Measurements from ENCODE around the gene LGR5. TPM values are rescaled to one million over a fixed set of nuclear protein-coding genes. Genes with fewer than 3 reads are reported as not detected.

The LGR5 gene
- total RNA-seq, 4 donors from 2014 or later, result 0.11 to 0.71 (median 0.34) TPM

DNA sequence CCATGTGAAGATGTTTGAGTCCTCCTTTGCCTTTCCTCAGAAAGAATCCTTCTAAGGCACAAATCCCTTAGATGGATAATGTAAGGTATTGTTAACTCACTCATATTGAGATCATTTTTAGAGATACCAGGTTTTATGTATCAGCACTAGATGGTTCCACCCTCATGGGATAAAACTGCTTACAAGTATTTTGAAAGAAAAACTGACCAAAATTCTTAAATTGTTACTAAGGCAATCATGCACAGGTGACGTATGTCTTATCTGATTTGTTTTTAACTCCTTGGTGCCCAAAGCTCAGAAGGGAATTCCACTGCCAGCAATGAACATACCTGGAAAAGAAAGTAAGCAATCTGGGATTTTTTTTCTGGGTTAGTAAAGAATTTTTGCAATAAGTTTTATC lies 145.6 kb downstream of the LGR5 start:
- H3K27ac ChIP-seq, result no peak overlapping the region
- H3K27me3 ChIP-seq, result no peaks in the 10 kb centered on the region
- intact Hi-C loops (cut with DNase I), result no loop called here
- H3K36me3 ChIP-seq, result no peaks in the 10 kb centered on the region
- TF ChIP-seq POLR2A (IDR thresholded peaks at IDR 0.05), result no peak
- TF ChIP-seq, protein P1, sequence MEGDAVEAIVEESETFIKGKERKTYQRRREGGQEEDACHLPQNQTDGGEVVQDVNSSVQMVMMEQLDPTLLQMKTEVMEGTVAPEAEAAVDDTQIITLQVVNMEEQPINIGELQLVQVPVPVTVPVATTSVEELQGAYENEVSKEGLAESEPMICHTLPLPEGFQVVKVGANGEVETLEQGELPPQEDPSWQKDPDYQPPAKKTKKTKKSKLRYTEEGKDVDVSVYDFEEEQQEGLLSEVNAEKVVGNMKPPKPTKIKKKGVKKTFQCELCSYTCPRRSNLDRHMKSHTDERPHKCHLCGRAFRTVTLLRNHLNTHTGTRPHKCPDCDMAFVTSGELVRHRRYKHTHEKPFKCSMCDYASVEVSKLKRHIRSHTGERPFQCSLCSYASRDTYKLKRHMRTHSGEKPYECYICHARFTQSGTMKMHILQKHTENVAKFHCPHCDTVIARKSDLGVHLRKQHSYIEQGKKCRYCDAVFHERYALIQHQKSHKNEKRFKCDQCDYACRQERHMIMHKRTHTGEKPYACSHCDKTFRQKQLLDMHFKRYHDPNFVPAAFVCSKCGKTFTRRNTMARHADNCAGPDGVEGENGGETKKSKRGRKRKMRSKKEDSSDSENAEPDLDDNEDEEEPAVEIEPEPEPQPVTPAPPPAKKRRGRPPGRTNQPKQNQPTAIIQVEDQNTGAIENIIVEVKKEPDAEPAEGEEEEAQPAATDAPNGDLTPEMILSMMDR (IDR thresholded peaks at IDR 0.05), result no peak
- H3K9me3 ChIP-seq, result no peaks in the 10 kb centered on the region
- no peaks in the 10 kb centered on the region for H3K4me1 ChIP-seq
- DNase-seq, result no peak
- H3K4me3 ChIP-seq (replicated peaks in 1 of 3), result no peak overlapping the region
- WGBS, 2 donors, result 21 to 53% methylated on average over 1 of the region's 1 CpG

DNA sequence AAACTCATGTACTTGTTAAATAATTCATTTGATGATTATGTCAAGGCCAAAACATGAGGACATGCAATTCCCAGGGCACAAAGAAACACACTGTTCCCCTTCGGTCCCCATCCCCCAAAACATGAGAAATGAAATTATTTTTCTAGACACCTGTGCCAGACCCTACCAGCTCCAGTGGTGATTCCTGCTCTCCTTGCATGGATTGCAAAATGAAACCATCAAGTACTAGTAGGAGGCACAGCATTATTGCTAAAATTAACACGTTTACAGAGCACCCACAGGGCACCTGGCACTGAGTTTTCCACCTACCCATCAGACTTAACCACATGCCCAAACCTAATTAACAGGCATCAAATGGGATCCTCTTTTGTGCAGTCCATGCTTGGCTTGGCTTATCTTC lies 147.4 kb downstream of the LGR5 start:
- no peak overlapping the region for H3K4me3 ChIP-seq (replicated peaks in 1 of 3)
- intact Hi-C loops (cut with DNase I), result no loop called here
- no peaks in the 10 kb centered on the region for H3K36me3 ChIP-seq
- H3K27ac ChIP-seq, result no peak overlapping the region
- H3K4me1 ChIP-seq, result no peaks in the 10 kb centered on the region
- no peak for DNase-seq
- no peaks in the 10 kb centered on the region for H3K9me3 ChIP-seq
- no peak for TF ChIP-seq POLR2A (IDR thresholded peaks at IDR 0.05)
- TF ChIP-seq, protein P1 (IDR thresholded peaks at IDR 0.05), result no peak
- 80 to 81% methylated on average over 2 of the region's 2 CpGs for WGBS, 2 donors
- H3K27me3 ChIP-seq, result no peaks in the 10 kb centered on the region

DNA sequence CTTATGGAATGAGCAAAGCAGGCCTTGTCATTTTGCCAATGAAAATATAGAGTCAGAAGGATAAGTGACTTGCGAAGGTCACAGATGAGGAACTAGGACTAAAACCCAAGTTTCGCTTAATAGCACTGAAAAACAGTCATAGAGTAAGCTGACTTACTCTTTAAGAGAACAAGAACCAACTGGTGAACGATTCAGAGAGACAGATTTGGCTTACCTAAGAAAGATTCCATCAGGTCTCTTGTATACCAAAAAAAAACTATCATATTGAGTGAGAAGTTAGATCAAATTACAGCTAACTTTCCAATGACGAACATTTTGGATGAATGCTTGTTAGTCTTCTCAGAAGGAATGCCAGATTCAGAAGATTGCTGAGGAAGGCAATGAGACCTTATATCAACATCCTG lies 149.9 kb downstream of the LGR5 start:
- Histone ChIP-seq H3K27ac (no peak overlapping the region), H3K4me1 (no peaks in the 10 kb centered on the region), H3K9me3 (no peaks in the 10 kb centered on the region), H3K27me3 (no peaks in the 10 kb centered on the region), H3K4me3 (replicated peaks in 1 of 3) (no peak overlapping the region), H3K36me3 (no peaks in the 10 kb centered on the region)
- intact Hi-C loops (cut with DNase I), result no loop called here
- 53 to 55% methylated on average over 4 of the region's 4 CpGs for WGBS, 2 donors
- DNase-seq, result no peak
- TF ChIP-seq POLR2A (IDR thresholded peaks at IDR 0.05), result no peak
- TF ChIP-seq, protein P1 (IDR thresholded peaks at IDR 0.05), result no peak

DNA sequence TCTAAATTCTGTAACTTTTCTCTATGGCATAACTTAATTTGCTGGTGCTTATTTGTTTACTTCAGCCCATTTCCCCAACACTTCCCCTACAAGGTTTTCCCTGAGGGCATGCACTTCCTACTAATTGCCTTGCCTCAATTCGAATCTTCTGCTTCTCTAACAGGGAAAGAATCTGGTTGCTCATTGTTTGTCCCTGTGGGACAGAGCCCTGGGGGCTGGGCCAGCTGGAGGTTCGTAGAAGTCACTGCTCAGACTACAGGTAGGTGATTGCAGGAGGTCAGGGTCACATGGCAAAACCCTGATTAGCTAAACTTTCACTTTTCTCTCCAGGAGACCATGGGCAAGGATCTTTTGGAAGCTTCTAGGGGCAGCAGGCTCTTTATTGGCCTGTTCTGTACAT lies 152.0 kb downstream of the LGR5 start:
- Histone ChIP-seq H3K9me3 (no peaks in the 10 kb centered on the region), H3K27me3 (no peaks in the 10 kb centered on the region), H3K4me3 (replicated peaks in 1 of 3) (no peak overlapping the region), H3K4me1 (no peaks in the 10 kb centered on the region), H3K27ac (no peak overlapping the region), H3K36me3 (no peaks in the 10 kb centered on the region)
- intact Hi-C loops (cut with DNase I), result no loop called here
- 45 to 49% methylated on average over 2 of the region's 2 CpGs for WGBS, 2 donors
- no peak for DNase-seq
- TF ChIP-seq, protein P1 (IDR thresholded peaks at IDR 0.05), result no peak
- no peak for TF ChIP-seq POLR2A (IDR thresholded peaks at IDR 0.05)

DNA sequence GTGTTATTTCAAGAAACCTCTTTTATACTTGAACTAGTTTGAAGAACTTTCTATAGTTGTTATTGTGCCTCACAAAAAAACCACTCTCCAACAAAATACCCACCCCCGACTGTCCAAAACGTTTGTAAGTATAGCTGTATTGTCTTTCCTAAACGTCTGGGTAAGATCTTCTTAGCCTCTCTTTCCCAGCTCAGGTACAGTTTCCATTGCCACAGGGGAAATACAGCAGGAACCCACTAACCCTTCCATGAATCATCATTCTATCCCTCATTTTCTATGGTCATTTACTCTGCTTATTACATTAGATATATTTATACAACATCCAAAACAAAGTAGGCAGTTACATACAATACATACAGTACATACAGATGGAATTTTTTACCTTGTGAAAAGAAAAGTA lies 153.2 kb downstream of the LGR5 start:
- Histone ChIP-seq H3K4me3 (replicated peaks in 1 of 3) (no peak overlapping the region), H3K4me1 (no peaks in the 10 kb centered on the region), H3K27ac (no peak overlapping the region), H3K27me3 (no peaks in the 10 kb centered on the region), H3K36me3 (no peaks in the 10 kb centered on the region), H3K9me3 (no peaks in the 10 kb centered on the region)
- no peak for TF ChIP-seq POLR2A (IDR thresholded peaks at IDR 0.05)
- TF ChIP-seq, protein P1 (IDR thresholded peaks at IDR 0.05), result no peak
- no peak for DNase-seq
- WGBS, 2 donors, result 26 to 27% methylated on average over 3 of the region's 3 CpGs
- intact Hi-C loops (cut with DNase I), result no loop called here

All from thyroid gland (tissue), 4 donors.